ENCODE measurements around the gene IQCK.

IQCK gene

DNA sequence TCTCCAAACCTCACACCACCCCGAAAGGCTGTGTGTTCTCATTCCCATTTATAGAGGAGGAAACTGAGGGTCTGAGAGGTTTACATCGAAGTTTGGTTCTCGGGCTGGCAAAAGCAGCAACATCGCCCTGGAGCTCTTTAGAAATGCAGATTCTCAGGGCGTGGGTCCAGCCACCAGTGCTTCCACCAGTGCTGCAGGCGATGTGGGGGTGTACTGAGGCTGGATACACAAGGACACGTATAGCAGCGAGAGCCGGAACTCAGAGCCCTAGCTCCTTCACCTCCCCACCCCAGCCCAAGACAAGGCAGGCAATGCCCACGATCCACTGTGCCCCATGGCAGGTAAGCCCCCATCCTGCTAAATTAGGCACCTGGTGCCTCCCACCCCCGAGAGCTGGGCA lies 160.7 kb downstream of the IQCK start:
- TF ChIP-seq, protein P1, sequence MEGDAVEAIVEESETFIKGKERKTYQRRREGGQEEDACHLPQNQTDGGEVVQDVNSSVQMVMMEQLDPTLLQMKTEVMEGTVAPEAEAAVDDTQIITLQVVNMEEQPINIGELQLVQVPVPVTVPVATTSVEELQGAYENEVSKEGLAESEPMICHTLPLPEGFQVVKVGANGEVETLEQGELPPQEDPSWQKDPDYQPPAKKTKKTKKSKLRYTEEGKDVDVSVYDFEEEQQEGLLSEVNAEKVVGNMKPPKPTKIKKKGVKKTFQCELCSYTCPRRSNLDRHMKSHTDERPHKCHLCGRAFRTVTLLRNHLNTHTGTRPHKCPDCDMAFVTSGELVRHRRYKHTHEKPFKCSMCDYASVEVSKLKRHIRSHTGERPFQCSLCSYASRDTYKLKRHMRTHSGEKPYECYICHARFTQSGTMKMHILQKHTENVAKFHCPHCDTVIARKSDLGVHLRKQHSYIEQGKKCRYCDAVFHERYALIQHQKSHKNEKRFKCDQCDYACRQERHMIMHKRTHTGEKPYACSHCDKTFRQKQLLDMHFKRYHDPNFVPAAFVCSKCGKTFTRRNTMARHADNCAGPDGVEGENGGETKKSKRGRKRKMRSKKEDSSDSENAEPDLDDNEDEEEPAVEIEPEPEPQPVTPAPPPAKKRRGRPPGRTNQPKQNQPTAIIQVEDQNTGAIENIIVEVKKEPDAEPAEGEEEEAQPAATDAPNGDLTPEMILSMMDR (IDR thresholded peaks at IDR 0.05; ENCODE audit: low read depth, low read length, poor library complexity, severe bottlenecking) = no peak
- TF ChIP-seq EZH2phosphoT487 (IDR thresholded peaks at IDR 0.05; ENCODE audit: borderline replicate concordance, low read length) = no peak
- H3K27me3 ChIP-seq (ENCODE audit: control insufficient read depth, low read length) = peaks cover 9% of the 10 kb centered on the region
- H4K20me1 ChIP-seq (ENCODE audit: control insufficient read depth, insufficient read depth, low read depth, low read length) = no peaks in the 10 kb centered on the region
- no peaks in the 10 kb centered on the region for H3K36me3 ChIP-seq (ENCODE audit: control insufficient read depth, low read length)
- no peaks in the 10 kb centered on the region for H3K79me2 ChIP-seq (ENCODE audit: control insufficient read depth, low read length)
- H3K4me1 ChIP-seq (ENCODE audit: control insufficient read depth, low read length) = no peaks in the 10 kb centered on the region
- H3K27ac ChIP-seq (ENCODE audit: low read depth, low read length) = no peak overlapping the region
- H3K4me3 ChIP-seq (ENCODE audit: low read length) = no peak overlapping the region
- H3K9me3 ChIP-seq (ENCODE audit: control insufficient read depth, insufficient read depth, low read length) = no peaks in the 10 kb centered on the region
- H3F3A ChIP-seq (ENCODE audit: control insufficient read depth, insufficient read depth) = no peaks in the 10 kb centered on the region
- H3K4me2 ChIP-seq (ENCODE audit: low read length) = no peak overlapping the region
- no peaks in the 10 kb centered on the region for H3K9me2 ChIP-seq (replicated peaks; ENCODE audit: control insufficient read depth, low read length)

DNA sequence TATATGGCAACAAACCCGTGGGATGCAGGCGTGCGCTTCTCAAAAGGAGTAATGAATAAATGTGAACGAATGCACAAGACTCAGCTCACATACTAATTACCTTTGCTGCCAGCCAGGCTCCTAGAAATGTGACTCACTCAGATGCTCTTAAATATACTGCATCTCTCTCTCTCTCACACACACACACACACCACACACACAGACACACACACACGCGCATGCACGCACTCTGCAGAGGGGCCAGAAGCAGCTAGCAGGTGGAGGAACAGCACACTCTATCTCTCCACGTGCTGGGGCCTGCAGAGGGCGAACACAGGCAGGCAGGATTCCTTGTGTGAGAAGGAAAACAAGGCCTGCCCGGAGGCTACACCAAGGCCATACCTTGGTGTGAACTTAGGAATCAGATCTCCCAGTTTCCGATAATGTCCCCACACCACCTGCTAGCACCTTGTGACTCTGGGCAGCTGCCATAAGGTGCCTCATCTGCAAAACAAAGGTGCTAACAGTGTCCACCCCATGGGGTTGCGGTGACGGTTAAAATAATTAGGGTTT lies 161.2 kb downstream of the IQCK start:
- H3K4me3 ChIP-seq (ENCODE audit: low read length) = no peak overlapping the region
- no peaks in the 10 kb centered on the region for H3K9me3 ChIP-seq (ENCODE audit: control insufficient read depth, insufficient read depth, low read length)
- H3K4me2 ChIP-seq (ENCODE audit: low read length) = no peak overlapping the region
- H4K20me1 ChIP-seq (ENCODE audit: control insufficient read depth, insufficient read depth, low read depth, low read length) = no peaks in the 10 kb centered on the region
- H3K9me2 ChIP-seq (replicated peaks; ENCODE audit: control insufficient read depth, low read length) = no peaks in the 10 kb centered on the region
- no peaks in the 10 kb centered on the region for H3K36me3 ChIP-seq (ENCODE audit: control insufficient read depth, low read length)
- peaks cover 10% of the 10 kb centered on the region for H3K27me3 ChIP-seq (ENCODE audit: control insufficient read depth, low read length)
- H3K79me2 ChIP-seq (ENCODE audit: control insufficient read depth, low read length) = no peaks in the 10 kb centered on the region
- no peaks in the 10 kb centered on the region for H3F3A ChIP-seq (ENCODE audit: control insufficient read depth, insufficient read depth)
- TF ChIP-seq EZH2phosphoT487 (IDR thresholded peaks at IDR 0.05; ENCODE audit: borderline replicate concordance, low read length) = no peak
- TF ChIP-seq, protein P1 (IDR thresholded peaks at IDR 0.05; ENCODE audit: low read depth, low read length, poor library complexity, severe bottlenecking) = no peak
- H3K4me1 ChIP-seq (ENCODE audit: control insufficient read depth, low read length) = no peaks in the 10 kb centered on the region
- no peak overlapping the region for H3K27ac ChIP-seq (ENCODE audit: low read depth, low read length)

DNA sequence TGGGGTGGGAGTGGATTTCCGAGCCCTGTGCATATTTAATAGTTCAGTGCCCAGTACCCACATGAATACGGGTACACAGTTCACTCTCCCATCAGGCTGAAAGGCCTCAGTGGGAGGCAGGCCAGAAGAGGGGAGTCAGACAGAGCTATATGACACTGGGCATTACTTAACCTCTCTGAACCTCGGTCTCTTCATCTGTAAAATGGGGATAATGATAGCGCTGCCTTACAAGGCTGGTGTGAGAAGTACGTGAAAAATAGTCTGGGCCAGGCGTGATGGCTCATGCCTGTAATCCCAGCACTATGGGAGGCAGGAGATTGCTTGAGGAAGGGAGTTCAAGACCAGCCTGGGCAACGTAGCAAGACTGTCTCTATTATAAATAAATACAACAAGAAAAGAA lies 163.0 kb downstream of the IQCK start:
- Histone ChIP-seq H3K4me3 (ENCODE audit: low read length) (no peak overlapping the region), H3K79me2 (ENCODE audit: control insufficient read depth, low read length) (no peaks in the 10 kb centered on the region), H3K27me3 (ENCODE audit: control insufficient read depth, low read length) (peaks cover 19% of the 10 kb centered on the region), H3K9me2 (replicated peaks; ENCODE audit: control insufficient read depth, low read length) (no peaks in the 10 kb centered on the region), H3K4me1 (ENCODE audit: control insufficient read depth, low read length) (peaks cover 3% of the 10 kb centered on the region), H4K20me1 (ENCODE audit: control insufficient read depth, insufficient read depth, low read depth, low read length) (no peaks in the 10 kb centered on the region), H3K36me3 (ENCODE audit: control insufficient read depth, low read length) (no peaks in the 10 kb centered on the region), H3F3A (ENCODE audit: control insufficient read depth, insufficient read depth) (no peaks in the 10 kb centered on the region), H3K27ac (ENCODE audit: low read depth, low read length) (no peak overlapping the region), H3K4me2 (ENCODE audit: low read length) (no peak overlapping the region), H3K9me3 (ENCODE audit: control insufficient read depth, insufficient read depth, low read length) (no peaks in the 10 kb centered on the region)
- TF ChIP-seq, protein P1 (IDR thresholded peaks at IDR 0.05; ENCODE audit: low read depth, low read length, poor library complexity, severe bottlenecking) = no peak
- TF ChIP-seq EZH2phosphoT487 (IDR thresholded peaks at IDR 0.05; ENCODE audit: borderline replicate concordance, low read length) = no peak

Data from DOHH2 (cell line).